NAMALWA (cell line): Measurements from ENCODE around the gene ACBD6.

ENCODE experiments used
- DNase-seq: peaks from one replicate; pipeline ENCODE4 v3.0.0-alpha.2; 2015; ENCODE audit warnings: low spot score

ACBD6 gene

GRCh38 chr1:180239145-180240096 is 263.0 kb downstream of the ACBD6 start:
- DNase-seq = no peak

- no peak for DNase-seq
Observed at GRCh38 chr1:180238675-180239074, 263.7 kb downstream of the ACBD6 start.
